ENCODE data around the gene KRTAP27-1. TPM values are rescaled to one million over a fixed set of nuclear protein-coding genes. Genes with fewer than 3 reads are reported as not detected.

KRTAP27-1 gene
- total and polyA plus RNA-seq, 9 donors, result not detected

DNA sequence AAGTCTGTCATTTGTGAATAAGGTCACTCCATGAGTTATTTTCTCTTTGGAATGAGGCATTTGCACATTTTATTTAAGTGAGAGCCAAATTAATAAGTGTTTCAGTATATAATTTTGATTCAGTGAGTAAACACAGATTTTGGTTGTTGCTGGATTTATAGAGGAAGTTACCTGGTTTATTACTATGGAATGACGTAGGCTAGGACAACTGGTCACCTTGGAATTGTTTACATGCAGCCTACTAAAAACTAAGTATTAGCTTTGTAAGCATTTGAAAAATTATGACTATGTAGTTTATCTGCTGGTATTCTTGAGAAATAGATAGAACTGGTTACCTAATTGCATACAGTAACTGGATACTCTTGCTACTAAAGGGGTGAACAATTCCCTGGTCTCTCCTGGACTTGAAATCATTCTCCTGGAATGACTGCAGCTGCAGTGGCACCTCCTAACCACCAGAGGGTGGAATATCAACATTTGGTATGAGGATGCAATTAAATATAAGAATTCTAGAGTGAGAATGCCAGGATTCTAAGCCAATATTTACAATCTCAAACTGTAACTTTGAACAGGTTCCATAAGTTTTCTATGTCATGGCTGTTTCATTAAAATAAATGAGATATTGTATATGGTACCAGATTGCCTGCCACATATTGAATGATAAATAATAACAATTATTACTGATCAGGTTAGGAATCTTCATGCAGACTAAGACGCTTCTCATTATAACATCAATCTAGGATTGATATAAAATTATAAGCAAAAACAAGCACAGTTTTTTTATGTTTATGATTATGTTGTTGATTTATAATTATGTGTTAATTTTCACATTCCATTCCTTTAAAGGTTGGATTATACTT, 3.5 kb upstream of the KRTAP27-1 start:
- TF ChIP-seq, protein P1, sequence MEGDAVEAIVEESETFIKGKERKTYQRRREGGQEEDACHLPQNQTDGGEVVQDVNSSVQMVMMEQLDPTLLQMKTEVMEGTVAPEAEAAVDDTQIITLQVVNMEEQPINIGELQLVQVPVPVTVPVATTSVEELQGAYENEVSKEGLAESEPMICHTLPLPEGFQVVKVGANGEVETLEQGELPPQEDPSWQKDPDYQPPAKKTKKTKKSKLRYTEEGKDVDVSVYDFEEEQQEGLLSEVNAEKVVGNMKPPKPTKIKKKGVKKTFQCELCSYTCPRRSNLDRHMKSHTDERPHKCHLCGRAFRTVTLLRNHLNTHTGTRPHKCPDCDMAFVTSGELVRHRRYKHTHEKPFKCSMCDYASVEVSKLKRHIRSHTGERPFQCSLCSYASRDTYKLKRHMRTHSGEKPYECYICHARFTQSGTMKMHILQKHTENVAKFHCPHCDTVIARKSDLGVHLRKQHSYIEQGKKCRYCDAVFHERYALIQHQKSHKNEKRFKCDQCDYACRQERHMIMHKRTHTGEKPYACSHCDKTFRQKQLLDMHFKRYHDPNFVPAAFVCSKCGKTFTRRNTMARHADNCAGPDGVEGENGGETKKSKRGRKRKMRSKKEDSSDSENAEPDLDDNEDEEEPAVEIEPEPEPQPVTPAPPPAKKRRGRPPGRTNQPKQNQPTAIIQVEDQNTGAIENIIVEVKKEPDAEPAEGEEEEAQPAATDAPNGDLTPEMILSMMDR (IDR thresholded peaks at IDR 0.05), result no peak
- TF ChIP-seq POLR2A (IDR thresholded peaks at IDR 0.05), result no peak
- TF ChIP-seq EP300 (IDR thresholded peaks at IDR 0.05), result no peak
- 86 to 87% (median 87%) methylated on average over 2 of the region's 2 CpGs for WGBS, 3 donors
- H3K27me3 ChIP-seq, result no peaks in the 10 kb centered on the region
- no peaks in the 10 kb centered on the region for H3K36me3 ChIP-seq
- intact Hi-C loops (cut with DNase I), result no loop called here
- H3K27ac ChIP-seq, result no peak overlapping the region
- no peaks in the 10 kb centered on the region for H3K9me3 ChIP-seq
- DNase-seq, result no peak
- H3K4me3 ChIP-seq, result no peak overlapping the region
- no peaks in the 10 kb centered on the region for H3K4me1 ChIP-seq (ENCODE audit: insufficient read depth)

GRCh38 chr21:30338717-30339116, 1.2 kb upstream of the KRTAP27-1 start:
- TF ChIP-seq, protein P1 (IDR thresholded peaks at IDR 0.05), result no peak
- TF ChIP-seq POLR2A (IDR thresholded peaks at IDR 0.05) (no peak), EP300 (IDR thresholded peaks at IDR 0.05) (no peak)
- Histone ChIP-seq H3K27me3 (no peaks in the 10 kb centered on the region), H3K9me3 (no peaks in the 10 kb centered on the region), H3K4me3 (no peak overlapping the region), H3K27ac (no peak overlapping the region), H3K4me1 (ENCODE audit: insufficient read depth) (no peaks in the 10 kb centered on the region), H3K36me3 (no peaks in the 10 kb centered on the region)
- intact Hi-C loops (cut with DNase I), result no loop called here
- no peak for DNase-seq
- WGBS, 3 donors, result 89 to 95% (median 93%) methylated on average over 4 of the region's 4 CpGs

DNA sequence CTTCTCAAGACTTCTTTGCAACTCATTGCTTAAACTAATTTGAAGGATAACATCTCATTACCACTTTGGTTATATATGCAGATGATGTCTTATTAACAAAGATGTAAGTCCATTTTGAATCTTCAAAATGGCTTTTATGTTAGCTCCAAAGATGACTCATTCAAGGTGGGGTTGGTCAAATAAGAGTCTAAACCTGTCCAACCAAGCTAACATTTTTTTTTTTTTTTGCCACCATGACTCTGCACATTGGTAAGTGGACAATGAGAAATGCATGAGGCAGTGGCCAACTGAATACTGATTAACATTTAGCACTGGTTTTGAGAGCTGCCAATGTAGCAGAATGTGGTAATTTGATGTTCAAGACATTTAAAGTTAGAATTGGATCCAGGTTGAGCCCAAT, 278 bp upstream of the KRTAP27-1 start:
- Histone ChIP-seq H3K4me3 (no peak overlapping the region), H3K9me3 (no peaks in the 10 kb centered on the region), H3K36me3 (no peaks in the 10 kb centered on the region), H3K4me1 (ENCODE audit: insufficient read depth) (no peaks in the 10 kb centered on the region), H3K27ac (no peak overlapping the region), H3K27me3 (no peaks in the 10 kb centered on the region)
- TF ChIP-seq EP300 (IDR thresholded peaks at IDR 0.05) (no peak), POLR2A (IDR thresholded peaks at IDR 0.05) (no peak)
- TF ChIP-seq, protein P1 (IDR thresholded peaks at IDR 0.05), result no peak
- intact Hi-C loops (cut with DNase I), result no loop called here
- DNase-seq, result no peak

DNA sequence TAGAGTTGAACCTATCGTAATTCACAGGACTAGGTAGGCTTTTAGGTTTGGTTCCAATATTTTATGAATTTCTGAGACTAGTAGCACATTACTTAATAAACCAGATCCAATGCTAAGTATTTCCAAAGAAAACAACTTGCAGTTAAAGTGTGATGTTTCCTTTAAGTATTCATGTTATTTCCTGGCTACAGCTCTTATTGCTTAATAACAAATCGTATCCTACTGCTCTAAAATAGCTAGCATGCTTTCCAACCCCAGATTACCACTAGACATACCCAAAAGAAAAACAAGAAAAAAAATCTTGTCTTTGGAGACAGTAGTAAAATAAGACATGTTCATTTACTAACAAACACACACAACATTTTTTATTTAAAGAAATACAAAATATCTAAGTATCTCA, 898 bp downstream of the KRTAP27-1 start:
- intact Hi-C loops (cut with DNase I), result no loop called here
- Histone ChIP-seq H3K27ac (no peak overlapping the region), H3K9me3 (no peaks in the 10 kb centered on the region), H3K36me3 (no peaks in the 10 kb centered on the region), H3K27me3 (no peaks in the 10 kb centered on the region), H3K4me3 (no peak overlapping the region), H3K4me1 (ENCODE audit: insufficient read depth) (no peaks in the 10 kb centered on the region)
- no peak for DNase-seq
- 20 to 22% (median 20%) methylated on average over 2 of the region's 2 CpGs for WGBS, 3 donors
- TF ChIP-seq, protein P1 (IDR thresholded peaks at IDR 0.05), result no peak
- no peak for TF ChIP-seq POLR2A (IDR thresholded peaks at IDR 0.05)
- no peak for TF ChIP-seq EP300 (IDR thresholded peaks at IDR 0.05)

Data from ovary (tissue), 9 donors.